Endothelial cell of umbilical vein (primary cell): ENCODE measurements around the gene MEA1. TPM values are rescaled to one million over a fixed set of nuclear protein-coding genes. Genes with fewer than 3 reads are reported as not detected.

Experiments used
- BruUV-seq: library from RNA; stranded (reverse); fragments of 400-500 nt; replicated peaks from 2 replicates; lab custom pipeline; 2021; lab: Mats Ljungman, UMichigan
- CTCF ChIA-PET: fragments of 300-600, 350-600 bp; sonication (Branson Sonifier 250); formaldehyde crosslinking; loops from one replicate; lab custom pipeline; 2021; ENCODE audit warnings: antibody characterized with exemption, inconsistent platforms; lab: Charles Lee
- POLR2A ChIA-PET: fragments of 300-600, 350-600 bp; sonication (Branson Sonifier 250); formaldehyde crosslinking; loops from one replicate; lab custom pipeline; 2021; ENCODE audit warnings: antibody characterized with exemption, inconsistent platforms; lab: Charles Lee
- DNase-seq: peaks from one replicate; pipeline ENCODE4 v3.0.0-alpha.2; 2011; ENCODE audit warnings: low read depth, low spot score
- FAIRE-seq: peaks from 2 replicates; lab custom pipeline; 2011; peaks lifted over from hg19 to GRCh38; lab: Jason Lieb, UNC
- H2AFZ ChIP-seq: 2 replicates; pipeline ENCODE4 v1.6.0; 2012; ENCODE audit warnings: low read depth, low read length, control low read depth, inconsistent platforms
- H3K27ac ChIP-seq: 2 replicates; pipeline ENCODE4 v1.5.1; 2011; ENCODE audit warnings: low read depth, mild to moderate bottlenecking, control low read depth, low read length, moderate library complexity; ENCODE audit not compliant: insufficient read depth
- H3K27me3 ChIP-seq, 2 experiments: 2 replicates each; pipeline versions ENCODE4 v1.6.0 to v1.6.1; 2011; ENCODE audit warnings: low read length in 2 of 2, mixed read lengths in 1 of 2; ENCODE audit not compliant: control insufficient read depth in 2 of 2, insufficient read depth in 2 of 2
- H3K36me3 ChIP-seq, 2 experiments: 2 replicates in 1 of 2; 3 replicates in 1 of 2; pipeline ENCODE4 v1.5.1; 2011; ENCODE audit warnings: low read length in 2 of 2, mild to moderate bottlenecking in 1 of 2, moderate library complexity in 1 of 2; ENCODE audit not compliant: control insufficient read depth in 2 of 2, insufficient read depth in 2 of 2; ENCODE audit errors: extremely low read depth in 1 of 2
- H3K4me1 ChIP-seq: 3 replicates; pipeline ENCODE4 v1.5.1; 2011; ENCODE audit warnings: mild to moderate bottlenecking, low read length; ENCODE audit not compliant: control insufficient read depth, insufficient read depth; ENCODE audit errors: extremely low read depth
- H3K4me2 ChIP-seq: 2 replicates; pipeline ENCODE4 v1.6.1; 2011; ENCODE audit warnings: low read length, control low read depth, mixed read lengths; ENCODE audit not compliant: insufficient read depth
- H3K4me3 ChIP-seq, 3 experiments: fragments of 200-600 bp in 1 of 3; sonication (generic), shearing (Covaris generic) in 1 of 3; replicated peaks in 1 of 3; 2 replicates each; pipeline ENCODE4 v1.5.1; 2011 to 2016; ENCODE audit warnings: control low read depth in 3 of 3, low read length in 3 of 3, mild to moderate bottlenecking in 2 of 3, inconsistent platforms in 1 of 3, low read depth in 1 of 3, moderate library complexity in 1 of 3; ENCODE audit not compliant: insufficient read depth in 1 of 3
- H3K79me2 ChIP-seq: 2 replicates; pipeline ENCODE4 v1.6.0; 2012; ENCODE audit warnings: low read length, inconsistent platforms; ENCODE audit not compliant: control insufficient read depth, insufficient read depth
- H3K9ac ChIP-seq: replicated peaks from 2 replicates; pipeline ENCODE3; 2011; ENCODE audit warnings: low read length, control low read depth; ENCODE audit not compliant: insufficient read depth; ENCODE audit errors: extremely low read depth
- H3K9me1 ChIP-seq: replicated peaks from 3 replicates; pipeline ENCODE4 v1.6.0; 2011; ENCODE audit warnings: mild to moderate bottlenecking, low read length; ENCODE audit not compliant: control insufficient read depth, insufficient read depth; ENCODE audit errors: extremely low read depth
- H3K9me3 ChIP-seq: replicated peaks from 2 replicates; pipeline ENCODE4 v1.5.1; 2012; ENCODE audit warnings: low read length, inconsistent platforms; ENCODE audit not compliant: control insufficient read depth, insufficient read depth
- H4K20me1 ChIP-seq: replicated peaks from 2 replicates; pipeline ENCODE3; 2011; ENCODE audit warnings: mild to moderate bottlenecking, low read length; ENCODE audit not compliant: control insufficient read depth, insufficient read depth; ENCODE audit errors: extremely low read depth
- EZH2 ChIP-seq: IDR thresholded peaks from 2 replicates; pipeline ENCODE4 v1.6.1; 2012; ENCODE audit warnings: borderline replicate concordance, low read depth, mild to moderate bottlenecking, moderate library complexity, low read length, inconsistent platforms; ENCODE audit not compliant: severe bottlenecking
- FOS ChIP-seq: IDR thresholded peaks from 2 replicates; pipeline ENCODE4 v1.6.1; 2011; ENCODE audit warnings: mild to moderate bottlenecking, low read length, moderate library complexity, borderline replicate concordance; ENCODE audit not compliant: insufficient read depth
- GATA2 ChIP-seq: IDR thresholded peaks from 2 replicates; pipeline ENCODE4 v1.7.0; 2011; ENCODE audit warnings: low read depth, mild to moderate bottlenecking, moderate library complexity, mixed read lengths, low read length; ENCODE audit not compliant: insufficient read length, insufficient read depth
- JUN ChIP-seq: IDR thresholded peaks from 2 replicates; pipeline ENCODE4 v1.6.1; 2011; ENCODE audit warnings: borderline replicate concordance, low read depth; ENCODE audit not compliant: insufficient read length, insufficient read depth
- MYC ChIP-seq: IDR thresholded peaks from one replicate; pipeline ENCODE4 v1.6.1; 2011; ENCODE audit warnings: mild to moderate bottlenecking, low read depth, low read length
- POLR2A ChIP-seq: IDR thresholded peaks from 2 replicates; pipeline ENCODE4 v1.6.1; 2012; ENCODE audit warnings: low read depth, mild to moderate bottlenecking, control low read depth, low read length
- POLR2AphosphoS5 ChIP-seq: IDR thresholded peaks from 2 replicates; pipeline ENCODE4 v1.6.1; 2012; ENCODE audit warnings: low read depth, mild to moderate bottlenecking, control low read depth, low read length, moderate library complexity; ENCODE audit not compliant: insufficient read depth
- dilution Hi-C: fragments of 300-500 bp; cut with MboI; formaldehyde crosslinking; loops from one replicate; pipeline ENCODE4 v1.15.0; 2019; ENCODE audit warnings: low sequenced_read_pairs; ENCODE audit not compliant: extremely low pct_ligation_motif_present
- intact Hi-C: fragments of 100-400 bp; cut with micrococcal nuclease; formaldehyde crosslinking; loops from one replicate; pipeline ENCODE4 v1.10.0; 2022
- polyA plus RNA-seq, 4 experiments: library from polyadenylated mRNA; depleted of rRNA in 3 of 4; stranded (reverse) in 3 of 4; unstranded in 1 of 4; fragments of >200 nt; gene quantifications; 2 replicates each; pipeline versions ENCODE4 v1.2.1 to v1.2.3, GENCODE V29; 2011 to 2012; ENCODE audit warnings: missing spikeins in 1 of 4
- total RNA-seq: library from RNA; stranded (reverse); gene quantifications from 2 replicates; pipeline ENCODE4 v1.2.3, GENCODE V29; 2021
- TF ChIP-seq, protein P1 (sequence below): IDR thresholded peaks from 2 replicates; pipeline ENCODE4 v1.6.1; 2011; ENCODE audit not compliant: insufficient read depth, insufficient read length
- TF ChIP-seq, protein P2 (sequence below), 2 donors: IDR thresholded peaks; 1 replicate in 1 of 2; 2 replicates in 1 of 2; pipeline ENCODE4 v1.5.1; 2011; ENCODE audit warnings: low read length in 2 of 2, mild to moderate bottlenecking in 2 of 2, moderate library complexity in 2 of 2, control low read depth in 1 of 2, inconsistent platforms in 1 of 2, low read depth in 1 of 2; ENCODE audit not compliant: insufficient read depth in 1 of 2; ENCODE audit errors: extremely low read depth in 1 of 2

The MEA1 gene
- total and polyA plus RNA-seq, 2 donors (not counting 3 experiments of a cell fraction or from before 2014, with no cell fraction given): 62.5 to 69.5 TPM

DNA sequence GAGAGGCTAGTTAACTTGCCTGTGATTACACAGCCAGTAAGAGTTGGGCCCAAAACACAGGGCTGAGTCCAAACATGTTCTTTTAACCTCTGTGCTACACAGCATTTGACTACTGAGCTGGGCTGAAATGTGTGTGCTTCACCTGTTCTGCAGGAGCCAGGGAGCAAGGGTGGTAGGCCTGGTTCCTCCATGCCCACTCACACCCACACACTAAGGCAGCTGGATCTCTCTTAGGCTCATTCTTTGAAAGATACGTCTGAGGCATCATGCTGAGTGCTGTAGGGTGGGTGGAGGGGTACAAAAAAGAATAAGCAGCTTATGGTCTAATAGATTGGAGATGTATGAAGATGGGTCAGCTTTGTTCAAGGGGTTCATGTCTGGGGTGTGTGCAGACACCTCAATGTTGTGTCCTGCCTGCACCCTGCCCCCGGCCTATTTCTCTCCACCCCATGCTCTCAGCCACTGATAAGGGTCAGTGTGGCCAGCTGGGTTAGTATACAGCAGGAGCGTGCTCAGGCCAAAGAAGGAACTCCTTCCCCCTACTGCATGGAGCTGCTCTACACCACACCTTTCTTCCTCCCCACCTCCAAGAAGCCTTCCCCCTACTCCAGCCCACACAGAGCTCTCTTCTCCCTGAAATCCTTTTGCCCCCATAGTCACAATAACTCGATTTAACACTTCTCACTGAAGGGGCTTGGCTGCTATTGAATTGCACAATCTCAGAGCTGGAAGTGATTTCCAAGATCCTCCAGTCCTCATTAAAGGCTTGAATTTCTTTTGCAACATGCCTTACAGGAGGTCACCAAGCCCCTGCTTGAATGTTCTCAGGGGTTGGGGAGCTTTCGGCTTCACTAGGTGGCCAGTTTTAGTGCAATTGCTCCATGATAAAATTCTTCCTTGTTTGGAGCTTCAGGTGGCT, 26.0 kb downstream of the MEA1 start:
- dilution Hi-C loops: no loop called here
- intact Hi-C loops: no loop called here
- H3K9me1 ChIP-seq: no peaks in the 10 kb centered on the region

More for the DNA sequence above, 26.0 kb downstream of the MEA1 start:
- TF ChIP-seq, protein P1, sequence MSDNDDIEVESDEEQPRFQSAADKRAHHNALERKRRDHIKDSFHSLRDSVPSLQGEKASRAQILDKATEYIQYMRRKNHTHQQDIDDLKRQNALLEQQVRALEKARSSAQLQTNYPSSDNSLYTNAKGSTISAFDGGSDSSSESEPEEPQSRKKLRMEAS: no peak
- TF ChIP-seq MYC: no peak
- no peak for TF ChIP-seq JUN
- TF ChIP-seq POLR2AphosphoS5: no peak
- no peak for TF ChIP-seq POLR2A
- TF ChIP-seq, protein P2, sequence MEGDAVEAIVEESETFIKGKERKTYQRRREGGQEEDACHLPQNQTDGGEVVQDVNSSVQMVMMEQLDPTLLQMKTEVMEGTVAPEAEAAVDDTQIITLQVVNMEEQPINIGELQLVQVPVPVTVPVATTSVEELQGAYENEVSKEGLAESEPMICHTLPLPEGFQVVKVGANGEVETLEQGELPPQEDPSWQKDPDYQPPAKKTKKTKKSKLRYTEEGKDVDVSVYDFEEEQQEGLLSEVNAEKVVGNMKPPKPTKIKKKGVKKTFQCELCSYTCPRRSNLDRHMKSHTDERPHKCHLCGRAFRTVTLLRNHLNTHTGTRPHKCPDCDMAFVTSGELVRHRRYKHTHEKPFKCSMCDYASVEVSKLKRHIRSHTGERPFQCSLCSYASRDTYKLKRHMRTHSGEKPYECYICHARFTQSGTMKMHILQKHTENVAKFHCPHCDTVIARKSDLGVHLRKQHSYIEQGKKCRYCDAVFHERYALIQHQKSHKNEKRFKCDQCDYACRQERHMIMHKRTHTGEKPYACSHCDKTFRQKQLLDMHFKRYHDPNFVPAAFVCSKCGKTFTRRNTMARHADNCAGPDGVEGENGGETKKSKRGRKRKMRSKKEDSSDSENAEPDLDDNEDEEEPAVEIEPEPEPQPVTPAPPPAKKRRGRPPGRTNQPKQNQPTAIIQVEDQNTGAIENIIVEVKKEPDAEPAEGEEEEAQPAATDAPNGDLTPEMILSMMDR (IDR thresholded peaks at IDR 0.05; ENCODE audit: extremely low read depth in 1 of 2, insufficient read depth in 1 of 2, low read depth in 1 of 2, low read length in 2 of 2): no peak
- TF ChIP-seq GATA2: no peak
- TF ChIP-seq EZH2: no peak
- no peak for TF ChIP-seq FOS
- H3K4me1 ChIP-seq: peaks cover 20% of the 10 kb centered on the region
- peaks cover 3% of the 10 kb centered on the region for H4K20me1 ChIP-seq
- DNase-seq (no peak), FAIRE-seq (no peak)
- no peak overlapping the region for H3K27ac ChIP-seq
- H3K27me3 ChIP-seq: no peaks in the 10 kb centered on the region
- ChIA-PET CTCF (interaction anchor here (1.0 to 1.1 kb wide), 3 partner anchors 9 to 26 kb away, joined by 3 to 4 read pairs (median 3); partner anchors contain the start of genes KLHDC3 and MEA1), POLR2A (interaction anchor here (0.5 kb wide), 1 partner anchor 12 kb away, joined by 5 read pairs; no protein-coding TSS in a partner anchor)
- H2AFZ ChIP-seq: no peak overlapping the region
- peaks cover 0 to 10% of the 10 kb centered on the region in 2 experiments for H3K36me3 ChIP-seq
- no TSS peak for BruUV-seq
- H3K4me3 ChIP-seq: no peak overlapping the region
- no peaks in the 10 kb centered on the region for H3K9me3 ChIP-seq
- H3K9ac ChIP-seq: no peak overlapping the region
- H3K79me2 ChIP-seq: peaks cover 15% of the 10 kb centered on the region
- no peak overlapping the region for H3K4me2 ChIP-seq
